DND-41 (cell line): ENCODE data around the gene SLC7A9.
"Not testable (repeated sequence)": the region's sequence is repeated elsewhere in the genome, so short reads cannot be mapped to it uniquely, and the experiment has no call there.

Source experiments
- ATAC-seq: fragments of 200-7000 bp; cut with Tn5 transposase; 3 replicates; pipeline ENCODE4 v1.9.1; 2021; ENCODE audit warnings: low read depth; ENCODE audit not compliant: insufficient read depth
- DNase-seq: peaks from one replicate; pipeline ENCODE4 v3.0.0-alpha.2; 2020
- H2AFZ ChIP-seq: 2 replicates; pipeline ENCODE4 v1.6.0; 2012; ENCODE audit warnings: low read depth, low read length
- H3K27ac ChIP-seq: 2 replicates; pipeline ENCODE4 v1.5.1; 2012; ENCODE audit warnings: low read length, inconsistent platforms
- H3K27me3 ChIP-seq: fragments of 200-600 bp; sonication (generic); 2 replicates; pipeline ENCODE4 v1.6.0; 2012; ENCODE audit warnings: low read length, mild to moderate bottlenecking, inconsistent platforms; ENCODE audit not compliant: insufficient read depth, poor library complexity
- H3K36me3 ChIP-seq: 2 replicates; pipeline ENCODE4 v1.5.1; 2012; ENCODE audit warnings: low read length, inconsistent platforms; ENCODE audit not compliant: insufficient read depth
- H3K4me1 ChIP-seq: 2 replicates; pipeline ENCODE4 v1.5.1; 2012; ENCODE audit warnings: mild to moderate bottlenecking, low read length; ENCODE audit not compliant: insufficient read depth
- H3K4me2 ChIP-seq: 2 replicates; pipeline ENCODE4 v1.6.0; 2012; ENCODE audit warnings: mild to moderate bottlenecking, moderate library complexity, low read length, inconsistent platforms; ENCODE audit not compliant: insufficient read depth
- H3K4me3 ChIP-seq, 2 experiments: fragments of 200-600 bp in 1 of 2; shearing (Covaris generic) in 1 of 2; 2 replicates each; pipeline ENCODE4 v1.5.1; 2012 to 2016; ENCODE audit warnings: inconsistent platforms in 2 of 2, low read length in 2 of 2, mild to moderate bottlenecking in 2 of 2, low read depth in 1 of 2, moderate library complexity in 1 of 2
- H3K79me2 ChIP-seq: 2 replicates; pipeline ENCODE4 v1.6.0; 2012; ENCODE audit warnings: low read length, inconsistent platforms; ENCODE audit not compliant: insufficient read depth
- H3K9ac ChIP-seq: 2 replicates; pipeline ENCODE4 v1.6.0; 2012; ENCODE audit warnings: low read depth, mild to moderate bottlenecking, inconsistent platforms, low read length, moderate library complexity
- H3K9me3 ChIP-seq: 2 replicates; pipeline ENCODE4 v1.5.1; 2012; ENCODE audit warnings: low read length, moderate library complexity, mild to moderate bottlenecking, inconsistent platforms; ENCODE audit not compliant: insufficient read depth, severe bottlenecking
- H4K20me1 ChIP-seq: 2 replicates; pipeline ENCODE4 v1.6.0; 2012; ENCODE audit warnings: low read length; ENCODE audit not compliant: insufficient read depth
- EZH2 ChIP-seq: IDR thresholded peaks from 3 replicates; pipeline ENCODE4 v1.6.1; 2012; ENCODE audit warnings: borderline replicate concordance, low read depth, mild to moderate bottlenecking, moderate library complexity, low read length, inconsistent platforms; ENCODE audit not compliant: severe bottlenecking
- TF ChIP-seq, protein P1 (sequence below): IDR thresholded peaks from 2 replicates; pipeline ENCODE4 v1.5.1; 2012; ENCODE audit warnings: borderline replicate concordance, low read length, moderate library complexity, mild to moderate bottlenecking; ENCODE audit not compliant: poor library complexity, severe bottlenecking; ENCODE audit errors: extremely low read depth

The SLC7A9 gene

DNA sequence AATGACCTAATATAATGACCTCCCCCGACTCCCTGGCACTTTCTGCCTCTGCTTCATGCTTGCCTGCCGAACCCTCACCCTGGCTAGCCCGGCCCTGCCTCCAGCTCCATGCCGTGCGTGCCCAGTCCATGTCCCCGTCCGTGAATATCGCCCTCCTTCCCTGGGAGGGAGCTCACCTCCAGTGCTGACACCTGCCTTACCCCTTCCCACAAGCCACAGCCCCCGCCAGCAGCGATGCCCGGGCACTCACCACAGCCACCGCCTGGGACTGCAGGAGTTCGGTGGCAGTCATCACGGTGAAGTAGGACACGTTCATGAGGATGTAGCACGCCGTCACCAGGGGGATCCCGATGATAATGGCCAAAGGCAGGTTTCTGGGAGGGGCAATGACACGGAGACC lies 10.0 kb downstream of the SLC7A9 start:
- H3K27me3 ChIP-seq: no peaks in the 10 kb centered on the region
- H3K79me2 ChIP-seq: no peaks in the 10 kb centered on the region
- H3K4me3 ChIP-seq: no peak overlapping the region
- no peak overlapping the region for H3K27ac ChIP-seq
- H3K4me1 ChIP-seq: no peaks in the 10 kb centered on the region
- no peak overlapping the region for H3K4me2 ChIP-seq
- TF ChIP-seq, protein P1, sequence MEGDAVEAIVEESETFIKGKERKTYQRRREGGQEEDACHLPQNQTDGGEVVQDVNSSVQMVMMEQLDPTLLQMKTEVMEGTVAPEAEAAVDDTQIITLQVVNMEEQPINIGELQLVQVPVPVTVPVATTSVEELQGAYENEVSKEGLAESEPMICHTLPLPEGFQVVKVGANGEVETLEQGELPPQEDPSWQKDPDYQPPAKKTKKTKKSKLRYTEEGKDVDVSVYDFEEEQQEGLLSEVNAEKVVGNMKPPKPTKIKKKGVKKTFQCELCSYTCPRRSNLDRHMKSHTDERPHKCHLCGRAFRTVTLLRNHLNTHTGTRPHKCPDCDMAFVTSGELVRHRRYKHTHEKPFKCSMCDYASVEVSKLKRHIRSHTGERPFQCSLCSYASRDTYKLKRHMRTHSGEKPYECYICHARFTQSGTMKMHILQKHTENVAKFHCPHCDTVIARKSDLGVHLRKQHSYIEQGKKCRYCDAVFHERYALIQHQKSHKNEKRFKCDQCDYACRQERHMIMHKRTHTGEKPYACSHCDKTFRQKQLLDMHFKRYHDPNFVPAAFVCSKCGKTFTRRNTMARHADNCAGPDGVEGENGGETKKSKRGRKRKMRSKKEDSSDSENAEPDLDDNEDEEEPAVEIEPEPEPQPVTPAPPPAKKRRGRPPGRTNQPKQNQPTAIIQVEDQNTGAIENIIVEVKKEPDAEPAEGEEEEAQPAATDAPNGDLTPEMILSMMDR: no peak
- no peak for TF ChIP-seq EZH2
- H3K9me3 ChIP-seq: no peaks in the 10 kb centered on the region
- ATAC-seq (no peak), DNase-seq (no peak)
- no peaks in the 10 kb centered on the region for H3K36me3 ChIP-seq
- H4K20me1 ChIP-seq: no peaks in the 10 kb centered on the region
- no peak overlapping the region for H3K9ac ChIP-seq
- H2AFZ ChIP-seq: no peak overlapping the region

DNA sequence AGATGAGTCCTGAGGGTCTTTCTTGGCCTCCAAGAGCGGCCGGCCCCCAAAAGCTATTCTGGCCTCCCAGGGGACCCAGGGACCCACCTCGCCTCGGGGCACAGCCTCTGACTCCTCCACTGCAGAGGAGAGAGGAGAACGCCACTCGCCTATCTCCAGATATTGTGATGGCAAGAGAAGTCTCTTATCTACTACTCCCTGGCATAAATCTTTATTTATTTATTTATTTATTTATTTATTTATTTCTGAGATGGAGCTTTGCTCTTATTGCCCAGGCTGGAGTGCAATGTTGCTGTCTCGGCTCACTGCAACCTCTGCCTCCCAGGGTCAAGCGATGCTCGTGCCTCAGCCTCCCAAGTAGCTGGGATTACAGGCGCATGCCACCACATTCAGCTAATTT lies 11.0 kb downstream of the SLC7A9 start:
- H3K27me3 ChIP-seq: no peaks in the 10 kb centered on the region
- H4K20me1 ChIP-seq: no peaks in the 10 kb centered on the region
- H3K27ac ChIP-seq: no peak overlapping the region
- H3K4me2 ChIP-seq: no peak overlapping the region
- ATAC-seq (no peak), DNase-seq (no peak)
- no peak overlapping the region for H3K4me3 ChIP-seq
- no peaks in the 10 kb centered on the region for H3K36me3 ChIP-seq
- no peaks in the 10 kb centered on the region for H3K9me3 ChIP-seq
- no peak overlapping the region for H2AFZ ChIP-seq
- no peak overlapping the region for H3K9ac ChIP-seq
- TF ChIP-seq, protein P1: no peak
- no peak for TF ChIP-seq EZH2
- H3K4me1 ChIP-seq: no peaks in the 10 kb centered on the region
- H3K79me2 ChIP-seq: no peaks in the 10 kb centered on the region

DNA sequence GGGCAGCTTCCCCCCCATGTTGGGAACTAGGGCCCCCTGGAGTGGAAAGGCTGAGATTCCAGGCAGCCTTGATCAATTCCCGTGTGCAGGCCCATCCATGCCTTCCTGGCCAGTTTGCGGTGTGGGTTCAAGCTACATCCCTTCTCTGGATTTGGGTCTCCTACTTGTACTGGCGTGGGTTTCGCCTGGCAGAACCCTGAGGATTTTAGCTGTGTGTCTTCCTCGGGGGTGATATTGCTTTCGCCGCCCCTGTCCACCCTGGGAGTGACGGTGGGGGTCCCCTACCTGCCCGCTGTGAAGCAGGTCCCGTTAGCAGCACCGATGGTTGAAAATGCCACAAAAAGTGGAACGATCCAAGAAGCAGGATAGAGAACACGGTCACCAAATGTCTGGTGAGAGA lies 11.4 kb downstream of the SLC7A9 start:
- Histone ChIP-seq H4K20me1 (no peaks in the 10 kb centered on the region), H3K79me2 (no peaks in the 10 kb centered on the region), H3K27ac (no peak overlapping the region), H3K4me1 (no peaks in the 10 kb centered on the region), H3K4me2 (no peak overlapping the region), H3K36me3 (no peaks in the 10 kb centered on the region), H3K9ac (no peak overlapping the region), H3K4me3 (no peak overlapping the region), H3K9me3 (no peaks in the 10 kb centered on the region), H2AFZ (no peak overlapping the region), H3K27me3 (no peaks in the 10 kb centered on the region)
- DNase-seq (no peak), ATAC-seq (no peak)
- TF ChIP-seq EZH2: no peak
- TF ChIP-seq, protein P1: no peak

DNA sequence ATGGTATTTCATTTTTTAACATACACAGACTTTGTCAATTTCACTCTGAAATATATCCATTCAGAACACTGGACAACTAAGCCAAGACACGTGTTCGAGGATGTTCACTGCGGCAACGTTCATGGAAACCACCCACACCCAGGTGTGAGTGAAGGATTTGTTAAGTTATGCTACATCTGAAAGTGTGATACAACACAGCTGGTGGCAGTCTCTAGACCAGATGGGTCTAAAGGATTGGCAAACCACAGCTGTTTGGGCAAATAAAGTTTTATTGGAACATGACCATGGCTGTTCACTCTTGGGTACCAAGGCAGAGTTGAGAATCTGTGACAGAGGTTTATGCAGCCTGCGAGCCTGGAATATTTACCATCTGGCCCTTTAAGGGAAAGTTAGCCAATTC lies 12.0 kb downstream of the SLC7A9 start:
- Histone ChIP-seq H3K27ac (no peak overlapping the region), H3K4me3 (no peak overlapping the region), H3K4me1 (no peaks in the 10 kb centered on the region), H3K9me3 (no peaks in the 10 kb centered on the region), H3K79me2 (no peaks in the 10 kb centered on the region), H3K4me2 (no peak overlapping the region), H2AFZ (no peak overlapping the region), H3K27me3 (no peaks in the 10 kb centered on the region), H3K9ac (no peak overlapping the region), H3K36me3 (no peaks in the 10 kb centered on the region), H4K20me1 (no peaks in the 10 kb centered on the region)
- ATAC-seq: no peak
- no peak for TF ChIP-seq EZH2
- TF ChIP-seq, protein P1: no peak
- no peak for DNase-seq

DNA sequence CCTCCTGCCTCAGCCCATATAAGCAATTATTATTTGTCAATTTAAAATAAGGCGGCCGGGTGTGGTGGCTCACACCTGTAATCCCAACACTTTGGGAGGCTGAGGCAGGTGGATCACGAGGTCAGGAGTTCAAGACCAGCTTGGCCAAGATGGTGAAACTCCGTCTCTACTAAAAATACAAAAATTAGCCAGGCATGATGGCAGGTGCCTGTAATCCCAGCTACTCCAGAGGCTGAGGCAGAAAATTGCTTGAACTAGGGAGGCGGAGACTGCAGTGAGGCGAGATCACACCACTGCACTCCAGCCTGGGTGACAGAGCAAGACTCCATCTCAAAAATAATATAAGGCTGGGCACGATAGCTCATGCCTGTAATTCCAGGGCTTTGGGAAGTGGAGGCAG lies 12.7 kb downstream of the SLC7A9 start:
- H3K9ac ChIP-seq, DNase-seq, H2AFZ ChIP-seq, H3K4me3 ChIP-seq, H3K9me3 ChIP-seq, H3K27me3 ChIP-seq, H3K4me1 ChIP-seq, H4K20me1 ChIP-seq, H3K27ac ChIP-seq, ATAC-seq, H3K79me2 ChIP-seq, H3K36me3 ChIP-seq, H3K4me2 ChIP-seq: not testable (repeated sequence)
